ENCODE measurements around the gene AGFG2. TPM values are rescaled to one million over a fixed set of nuclear protein-coding genes. Genes with fewer than 3 reads are reported as not detected.

Gene AGFG2
- total and polyA plus RNA-seq, 2 of the 13 experiments (the other 11 are each of a cell fraction or from before 2014, with no cell fraction given): 125 to 132 TPM

DNA sequence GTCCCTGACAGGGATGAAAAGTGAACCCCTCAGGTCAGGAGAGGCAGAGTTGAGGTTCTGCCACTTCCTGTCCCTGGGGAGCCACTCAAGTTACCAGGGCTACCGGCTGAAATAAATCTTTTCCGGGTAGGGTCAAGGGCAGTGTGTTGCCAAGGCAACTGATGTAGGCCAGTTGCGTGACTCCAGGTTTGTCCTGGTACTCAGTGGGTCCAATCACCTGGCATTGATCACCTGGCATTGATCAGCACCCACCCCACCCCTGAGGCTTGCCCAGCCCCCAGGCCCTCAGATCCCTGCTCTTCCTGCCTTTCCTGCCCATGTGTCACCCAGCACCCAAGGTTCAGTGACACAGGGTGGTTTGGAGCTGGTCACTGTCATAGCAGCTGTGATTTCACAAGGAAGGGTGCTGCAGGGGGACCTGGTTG is 28.8 kb downstream of the AGFG2 start (continued):
- TF ChIP-seq CEBPZ (IDR thresholded peaks at IDR 0.05; ENCODE audit: low read length) (no peak), GPBP1L1 (CRISPR knock-in tag; IDR thresholded peaks at IDR 0.05) (no peak), ZFP82 (CRISPR knock-in tag; IDR thresholded peaks at IDR 0.05; ENCODE audit: borderline replicate concordance) (no peak), CEBPB (IDR thresholded peaks at IDR 0.05; ENCODE audit: borderline replicate concordance, low read depth, low read length) (no peak), ATF4 (CRISPR knock-in tag; IDR thresholded peaks at IDR 0.05) (no peak), ZNF414 (CRISPR knock-in tag; IDR thresholded peaks at IDR 0.05) (no peak), ZNF282 (IDR thresholded peaks at IDR 0.05; ENCODE audit: partially characterized antibody) (no peak), KDM3A (CRISPR knock-in tag; IDR thresholded peaks at IDR 0.05; ENCODE audit: low read depth) (no peak), YY1 (IDR thresholded peaks at IDR 0.05; ENCODE audit: insufficient read depth, insufficient replicate concordance, low read depth, low read length) (no peak), NBN (conservative IDR thresholded peaks at IDR 0.05) (no peak), ZMYM4 (CRISPR knock-in tag; IDR thresholded peaks at IDR 0.05) (no peak), NR2F2 (IDR thresholded peaks at IDR 0.05; ENCODE audit: borderline replicate concordance, low read depth) (no peak), MTF2 (CRISPR knock-in tag; IDR thresholded peaks at IDR 0.05; ENCODE audit: borderline replicate concordance) (no peak), SATB2 (CRISPR knock-in tag; IDR thresholded peaks at IDR 0.05) (no peak; the same call in 1 of the 2 replicates)
- TF ChIP-seq, protein P1, sequence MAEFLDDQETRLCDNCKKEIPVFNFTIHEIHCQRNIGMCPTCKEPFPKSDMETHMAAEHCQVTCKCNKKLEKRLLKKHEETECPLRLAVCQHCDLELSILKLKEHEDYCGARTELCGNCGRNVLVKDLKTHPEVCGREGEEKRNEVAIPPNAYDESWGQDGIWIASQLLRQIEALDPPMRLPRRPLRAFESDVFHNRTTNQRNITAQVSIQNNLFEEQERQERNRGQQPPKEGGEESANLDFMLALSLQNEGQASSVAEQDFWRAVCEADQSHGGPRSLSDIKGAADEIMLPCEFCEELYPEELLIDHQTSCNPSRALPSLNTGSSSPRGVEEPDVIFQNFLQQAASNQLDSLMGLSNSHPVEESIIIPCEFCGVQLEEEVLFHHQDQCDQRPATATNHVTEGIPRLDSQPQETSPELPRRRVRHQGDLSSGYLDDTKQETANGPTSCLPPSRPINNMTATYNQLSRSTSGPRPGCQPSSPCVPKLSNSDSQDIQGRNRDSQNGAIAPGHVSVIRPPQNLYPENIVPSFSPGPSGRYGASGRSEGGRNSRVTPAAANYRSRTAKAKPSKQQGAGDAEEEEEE (CRISPR knock-in tag; IDR thresholded peaks at IDR 0.05; ENCODE audit: borderline replicate concordance): no peak
- TF ChIP-seq, protein P2, sequence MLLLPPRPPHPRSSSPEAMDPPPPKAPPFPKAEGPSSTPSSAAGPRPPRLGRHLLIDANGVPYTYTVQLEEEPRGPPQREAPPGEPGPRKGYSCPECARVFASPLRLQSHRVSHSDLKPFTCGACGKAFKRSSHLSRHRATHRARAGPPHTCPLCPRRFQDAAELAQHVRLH (CRISPR knock-in tag; IDR thresholded peaks at IDR 0.05; ENCODE audit: borderline replicate concordance, low read depth): no peak
- TF ChIP-seq, protein P3, sequence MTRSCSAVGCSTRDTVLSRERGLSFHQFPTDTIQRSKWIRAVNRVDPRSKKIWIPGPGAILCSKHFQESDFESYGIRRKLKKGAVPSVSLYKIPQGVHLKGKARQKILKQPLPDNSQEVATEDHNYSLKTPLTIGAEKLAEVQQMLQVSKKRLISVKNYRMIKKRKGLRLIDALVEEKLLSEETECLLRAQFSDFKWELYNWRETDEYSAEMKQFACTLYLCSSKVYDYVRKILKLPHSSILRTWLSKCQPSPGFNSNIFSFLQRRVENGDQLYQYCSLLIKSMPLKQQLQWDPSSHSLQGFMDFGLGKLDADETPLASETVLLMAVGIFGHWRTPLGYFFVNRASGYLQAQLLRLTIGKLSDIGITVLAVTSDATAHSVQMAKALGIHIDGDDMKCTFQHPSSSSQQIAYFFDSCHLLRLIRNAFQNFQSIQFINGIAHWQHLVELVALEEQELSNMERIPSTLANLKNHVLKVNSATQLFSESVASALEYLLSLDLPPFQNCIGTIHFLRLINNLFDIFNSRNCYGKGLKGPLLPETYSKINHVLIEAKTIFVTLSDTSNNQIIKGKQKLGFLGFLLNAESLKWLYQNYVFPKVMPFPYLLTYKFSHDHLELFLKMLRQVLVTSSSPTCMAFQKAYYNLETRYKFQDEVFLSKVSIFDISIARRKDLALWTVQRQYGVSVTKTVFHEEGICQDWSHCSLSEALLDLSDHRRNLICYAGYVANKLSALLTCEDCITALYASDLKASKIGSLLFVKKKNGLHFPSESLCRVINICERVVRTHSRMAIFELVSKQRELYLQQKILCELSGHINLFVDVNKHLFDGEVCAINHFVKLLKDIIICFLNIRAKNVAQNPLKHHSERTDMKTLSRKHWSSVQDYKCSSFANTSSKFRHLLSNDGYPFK (CRISPR knock-in tag; IDR thresholded peaks at IDR 0.05; ENCODE audit: borderline replicate concordance): no peak
- TF ChIP-seq, protein P4, sequence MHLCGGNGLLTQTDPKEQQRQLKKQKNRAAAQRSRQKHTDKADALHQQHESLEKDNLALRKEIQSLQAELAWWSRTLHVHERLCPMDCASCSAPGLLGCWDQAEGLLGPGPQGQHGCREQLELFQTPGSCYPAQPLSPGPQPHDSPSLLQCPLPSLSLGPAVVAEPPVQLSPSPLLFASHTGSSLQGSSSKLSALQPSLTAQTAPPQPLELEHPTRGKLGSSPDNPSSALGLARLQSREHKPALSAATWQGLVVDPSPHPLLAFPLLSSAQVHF (CRISPR knock-in tag; IDR thresholded peaks at IDR 0.05): no peak
